ENCODE measurements around the gene ACOT8.
"Not testable (repeated sequence)": the region's sequence is repeated elsewhere in the genome, so short reads cannot be mapped to it uniquely, and the experiment has no call there.

Gene ACOT8

DNA sequence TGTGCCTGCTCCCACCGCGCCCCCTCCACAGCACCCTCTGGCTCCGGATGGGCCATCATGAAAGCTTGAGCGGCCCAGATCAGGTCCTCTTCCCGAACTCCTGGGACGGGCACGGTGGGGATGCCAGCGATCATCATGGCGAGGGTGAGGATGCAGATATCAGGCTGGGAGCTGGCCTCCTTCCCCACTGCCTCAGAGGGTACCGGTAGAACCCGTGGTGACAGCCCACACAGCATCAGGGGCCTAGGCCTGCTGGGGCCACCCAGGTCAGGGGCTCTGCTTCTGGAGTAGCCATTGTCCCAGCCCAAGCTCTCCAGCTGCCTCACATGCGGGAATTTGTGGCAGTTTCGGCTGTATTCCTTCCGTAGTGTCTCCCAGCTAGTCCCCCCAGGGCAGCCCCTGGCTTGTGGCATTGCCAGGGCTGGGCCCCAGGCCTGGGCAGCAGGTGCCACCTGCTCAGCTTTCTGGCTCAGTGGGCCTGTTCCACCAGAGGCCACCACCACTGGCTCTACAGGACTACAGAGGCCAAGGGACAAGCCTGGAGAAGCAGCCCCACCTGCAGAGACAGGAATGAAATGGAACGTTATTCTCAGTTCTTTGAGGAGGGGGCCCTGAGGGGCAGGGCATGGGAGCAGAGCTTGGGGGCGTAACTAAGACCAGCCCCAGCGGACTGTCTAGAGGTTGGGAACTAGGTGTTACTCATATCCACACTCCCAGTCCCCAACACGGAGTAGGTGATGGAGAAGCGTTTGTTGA lies 29.6 kb upstream of the ACOT8 start:
- no peak for DNase-seq

- DNase-seq, result no peak
These were observed 25.9 kb upstream of the ACOT8 start for GRCh38 chr20:45883100-45883469.

DNA sequence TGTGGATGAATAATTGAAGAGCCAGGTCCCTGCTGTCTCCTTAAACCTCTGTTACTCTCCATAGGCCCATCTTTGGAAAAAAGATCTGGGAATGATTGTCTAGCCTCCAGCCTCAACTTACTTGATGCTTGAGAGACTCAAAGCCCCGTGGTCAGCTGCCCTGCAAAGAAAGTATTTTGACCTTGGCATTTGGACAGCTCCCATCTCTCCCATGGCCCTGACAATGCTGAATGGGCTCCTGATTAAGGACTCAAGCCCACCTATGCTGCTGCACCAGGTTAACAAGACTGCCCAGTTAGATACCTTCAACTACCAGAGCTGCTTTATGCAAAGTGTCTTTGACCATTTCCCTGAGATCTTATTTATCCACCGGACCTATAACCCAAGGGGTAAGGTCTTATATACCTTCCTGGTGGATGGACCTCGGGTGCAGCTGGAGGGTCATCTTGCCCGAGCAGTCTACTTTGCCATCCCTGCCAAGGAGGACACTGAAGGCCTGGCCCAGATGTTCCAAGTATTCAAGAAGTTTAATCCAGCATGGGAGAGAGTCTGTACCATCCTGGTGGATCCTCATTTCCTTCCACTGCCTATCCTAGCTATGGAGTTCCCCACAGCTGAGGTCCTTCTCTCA lies 25.4 kb upstream of the ACOT8 start:
- no peak for DNase-seq

GRCh38 chr20:45880988-45881788 lies 24.0 kb upstream of the ACOT8 start, which contains the start of gene ZSWIM1:
ZSWIM1 (plus strand) TSS chr20:45881227; CDS start chr20:45882593, 1,366 bp downstream.
- DNase-seq, result peak; percentile 99

DNA sequence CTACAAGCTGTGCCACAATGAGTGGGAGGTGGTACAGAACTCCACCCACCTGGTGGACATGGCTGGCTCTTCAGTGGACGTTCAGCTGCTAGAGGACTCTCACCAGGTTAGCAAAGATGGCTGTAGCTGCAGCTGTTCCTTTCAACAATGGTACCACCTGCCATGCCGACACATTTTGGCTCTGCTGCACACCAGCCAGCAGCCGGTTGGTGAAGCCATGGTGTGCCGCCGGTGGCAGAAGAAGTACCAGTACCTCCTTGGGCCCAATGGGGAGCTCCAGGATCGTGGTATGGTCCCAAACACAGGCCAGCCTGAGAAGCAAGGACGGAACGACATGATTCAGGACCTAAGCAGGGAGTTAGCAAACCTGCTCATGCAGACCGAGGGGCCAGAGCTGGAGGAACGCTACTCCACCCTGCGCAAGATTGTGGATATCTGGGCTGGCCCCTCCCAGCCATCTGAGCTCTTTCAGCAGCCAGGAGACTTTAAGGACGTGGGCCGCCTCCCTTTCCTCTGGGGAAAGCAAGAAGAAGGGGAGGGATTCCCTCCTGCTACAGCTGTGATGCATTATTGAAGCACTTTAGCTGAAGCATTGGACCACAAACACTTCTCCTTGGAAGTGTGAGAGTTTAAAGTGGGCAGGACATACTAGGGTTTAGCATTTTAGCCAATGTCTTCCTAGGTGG lies 21.0 kb upstream of the ACOT8 start:
- no peak for DNase-seq

DNA sequence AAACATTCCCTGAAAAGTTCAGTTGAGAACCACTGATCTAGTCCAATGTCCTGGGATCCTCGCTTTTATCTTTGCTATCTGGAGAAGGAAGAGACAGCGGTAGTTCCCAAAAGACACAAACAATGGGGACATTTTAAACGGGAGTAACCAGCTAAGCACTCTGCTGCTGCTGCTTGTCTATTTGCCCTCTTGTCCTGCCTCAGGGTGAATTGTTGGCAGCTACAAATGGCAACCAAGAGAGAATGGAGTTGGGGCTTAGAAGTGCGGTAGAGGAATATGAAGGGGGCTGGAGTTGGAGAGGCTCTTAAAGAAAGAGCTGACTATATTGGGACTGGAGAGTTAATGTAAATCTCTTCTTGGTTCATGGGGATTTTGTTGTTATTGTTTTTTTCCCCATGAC lies 17.4 kb upstream of the ACOT8 start:
- DNase-seq, result no peak

DNA sequence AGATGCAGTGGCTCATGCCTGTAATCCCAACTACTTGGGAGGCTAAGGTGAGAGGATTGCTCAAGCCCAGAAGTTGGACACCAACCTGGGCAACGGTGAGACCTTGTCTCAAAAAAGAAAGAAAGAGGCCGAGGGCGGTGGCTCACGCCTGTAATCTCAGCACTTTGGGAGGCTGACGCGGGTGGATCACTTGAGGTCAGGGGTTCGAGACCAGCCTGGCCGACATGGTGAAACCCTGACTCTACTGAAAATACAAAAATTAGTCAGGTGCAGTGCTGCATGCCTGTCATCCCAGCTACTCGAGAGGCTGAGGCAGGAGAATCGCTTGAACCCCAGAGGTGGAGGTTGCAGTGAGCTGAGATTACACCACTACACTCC lies 16.9 kb upstream of the ACOT8 start:
- not testable (repeated sequence) for DNase-seq

DNA sequence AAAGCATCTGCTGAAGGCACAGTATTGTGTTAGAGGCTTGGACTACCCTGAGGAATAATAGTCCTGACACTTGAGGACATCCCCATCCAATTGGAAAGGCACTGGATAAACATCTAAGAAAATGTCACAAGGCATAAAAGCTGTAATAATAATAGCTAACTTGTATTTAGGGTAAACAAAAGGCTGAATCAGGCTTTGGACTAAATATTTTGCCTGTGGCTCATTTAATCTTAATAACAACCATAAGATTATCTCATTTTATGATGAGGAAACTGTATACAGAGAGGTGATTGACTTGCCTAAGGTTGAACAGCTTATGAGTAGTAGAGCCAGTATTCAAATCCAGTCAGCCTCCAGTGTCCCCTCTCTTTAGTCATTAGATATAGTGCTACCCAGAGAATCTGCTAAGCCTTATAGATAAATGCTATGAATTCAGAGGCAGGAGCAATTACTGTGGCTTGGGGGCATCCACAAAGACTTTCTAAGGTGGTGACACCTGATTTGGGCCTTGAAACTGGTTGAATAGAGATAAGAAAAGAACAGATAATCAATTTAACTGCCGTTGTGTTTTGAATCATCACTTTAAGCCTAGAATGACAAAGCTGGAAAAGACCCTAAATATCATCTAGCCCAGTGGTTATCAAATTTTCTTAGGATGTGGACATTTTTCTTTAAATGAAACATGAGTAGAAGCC lies 16.4 kb upstream of the ACOT8 start:
- DNase-seq, result no peak

- DNase-seq, result no peak
These were observed 15.4 kb upstream of the ACOT8 start for GRCh38 chr20:45872626-45873025.

GRCh38 chr20:45867819-45868176 lies 10.6 kb upstream of the ACOT8 start:
- no peak for DNase-seq

DNA sequence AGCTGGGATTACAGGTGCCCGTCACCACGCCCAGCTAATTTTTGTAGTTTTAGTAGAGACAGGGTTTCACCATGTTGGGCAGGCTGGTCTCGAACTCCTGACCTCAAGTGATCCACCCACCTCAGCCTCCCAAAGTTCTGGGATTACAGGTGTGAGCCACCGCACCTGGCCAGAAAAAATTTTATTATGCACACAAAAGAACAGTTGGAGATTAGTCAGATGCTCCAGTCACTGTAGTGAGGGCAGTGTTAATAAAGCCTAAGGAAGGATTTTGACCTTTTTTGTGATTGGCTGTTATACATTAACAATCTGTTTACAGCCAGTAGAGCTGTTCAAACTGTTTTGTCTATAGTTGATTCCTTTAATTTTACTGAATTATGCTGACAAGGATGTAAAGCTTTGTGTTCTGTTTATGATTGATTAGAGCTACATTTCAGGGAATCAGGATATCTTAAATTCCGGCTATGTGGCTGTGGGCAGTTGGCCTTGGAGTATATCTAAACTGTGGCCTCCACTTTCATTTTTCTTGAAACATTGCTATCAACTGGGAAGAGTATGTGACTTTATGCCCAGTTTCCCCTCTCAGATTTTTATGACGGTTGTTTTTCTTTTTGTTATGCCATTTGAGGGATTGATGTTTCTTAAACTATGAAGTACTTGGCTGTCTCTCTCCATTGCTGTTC lies 10.1 kb upstream of the ACOT8 start:
- no peak for DNase-seq

DNA sequence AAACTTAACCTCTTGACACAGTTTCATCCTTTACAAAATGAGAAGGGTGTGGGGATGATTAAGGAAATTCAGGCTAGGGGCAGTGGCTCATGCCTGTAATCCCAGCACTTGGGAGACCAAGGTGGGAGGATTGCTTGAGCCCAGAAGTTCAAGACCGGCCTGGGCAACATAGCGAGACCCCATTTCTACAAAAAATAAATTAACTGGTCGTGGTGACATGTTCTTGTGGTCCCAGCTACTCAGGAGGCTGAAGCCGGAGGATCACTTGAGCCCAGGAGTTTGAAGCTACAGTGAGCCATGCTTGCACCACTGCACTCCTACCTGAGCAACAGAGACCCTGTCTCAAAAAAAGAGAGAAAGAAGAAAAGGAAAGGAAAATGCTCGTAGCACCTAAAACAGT lies 9.3 kb upstream of the ACOT8 start:
- no peak for DNase-seq

- DNase-seq, result no peak
These were observed 6.6 kb upstream of the ACOT8 start for GRCh38 chr20:45863543-45864470.

GRCh38 chr20:45861221-45862075 lies 4.3 kb upstream of the ACOT8 start:
- DNase-seq, result no peak

DNA sequence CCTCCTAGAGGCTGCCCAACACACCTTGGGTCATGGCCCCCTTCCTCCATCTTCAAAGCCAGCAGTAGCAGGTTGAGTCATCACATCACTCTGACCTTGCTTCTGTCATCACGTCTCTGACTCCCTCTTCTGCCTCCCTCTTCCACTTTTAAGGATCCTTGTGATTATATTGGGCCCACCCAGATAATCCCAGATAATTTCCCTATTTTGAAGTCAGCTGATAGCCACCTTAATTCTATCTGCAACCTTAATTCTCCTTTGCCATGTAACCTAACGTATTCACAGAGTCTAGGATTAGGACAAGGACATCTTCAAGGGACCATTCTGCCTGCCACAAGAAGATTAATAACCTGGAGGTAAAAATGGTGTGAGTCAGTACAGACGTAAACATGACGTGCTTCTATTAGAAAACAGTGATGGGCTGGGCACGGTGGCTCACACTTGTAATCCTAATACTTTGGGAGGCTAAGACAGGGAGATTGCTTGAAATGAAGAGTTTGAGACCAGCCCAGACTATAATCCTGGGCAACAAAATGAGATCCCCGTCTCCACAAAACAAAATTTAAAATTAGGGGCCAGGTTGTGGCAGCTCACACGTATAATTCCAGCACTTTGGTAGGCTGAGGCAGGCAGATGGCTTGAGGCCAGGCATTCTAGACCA lies 3.5 kb upstream of the ACOT8 start:
- no peak for DNase-seq

DNA sequence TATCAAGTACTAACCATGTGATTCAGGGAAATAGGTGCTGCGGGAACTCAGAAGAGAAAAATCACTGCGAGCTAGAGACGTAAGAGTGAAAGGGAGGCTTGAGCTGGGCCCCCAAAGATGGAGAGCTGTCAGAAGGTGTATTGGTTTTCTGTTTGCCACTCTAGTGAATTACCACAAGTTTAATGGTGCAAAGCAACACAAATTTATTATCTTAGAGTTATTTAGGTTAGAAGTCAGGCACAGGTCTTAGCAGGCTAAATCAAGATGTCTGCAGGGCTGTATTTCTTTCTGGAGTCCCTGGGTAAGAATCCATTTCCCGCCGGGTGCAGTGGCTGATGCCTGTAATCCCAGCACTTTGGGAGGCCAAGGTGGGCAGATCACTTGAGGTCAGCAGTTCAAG lies 2.7 kb upstream of the ACOT8 start:
- DNase-seq, result no peak

- no peak for DNase-seq
These were observed 657 bp upstream of the ACOT8 start for GRCh38 chr20:45857882-45858216.

GRCh38 chr20:45853484-45853883 lies 3.7 kb downstream of the ACOT8 start:
- DNase-seq, result no peak

DNA sequence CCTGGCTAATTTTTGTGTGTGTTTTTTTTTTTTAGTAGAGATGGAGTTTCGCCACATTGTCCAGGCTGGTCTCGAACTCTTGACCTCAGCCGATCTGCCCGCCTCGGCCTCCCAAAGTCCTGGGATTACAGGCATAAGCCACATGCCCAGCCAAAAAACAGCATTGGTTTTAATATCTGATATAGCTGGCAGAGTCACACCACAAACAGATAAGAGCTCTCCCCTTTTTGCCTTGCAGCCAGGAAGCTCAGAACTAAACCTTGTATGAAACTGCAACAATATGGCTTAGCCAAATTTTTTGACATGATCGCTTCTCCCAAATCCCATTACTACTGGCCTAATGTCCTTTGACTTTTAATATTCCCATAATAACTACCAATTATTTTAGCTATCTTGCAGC lies 4.9 kb downstream of the ACOT8 start:
- DNase-seq, result no peak

DNA sequence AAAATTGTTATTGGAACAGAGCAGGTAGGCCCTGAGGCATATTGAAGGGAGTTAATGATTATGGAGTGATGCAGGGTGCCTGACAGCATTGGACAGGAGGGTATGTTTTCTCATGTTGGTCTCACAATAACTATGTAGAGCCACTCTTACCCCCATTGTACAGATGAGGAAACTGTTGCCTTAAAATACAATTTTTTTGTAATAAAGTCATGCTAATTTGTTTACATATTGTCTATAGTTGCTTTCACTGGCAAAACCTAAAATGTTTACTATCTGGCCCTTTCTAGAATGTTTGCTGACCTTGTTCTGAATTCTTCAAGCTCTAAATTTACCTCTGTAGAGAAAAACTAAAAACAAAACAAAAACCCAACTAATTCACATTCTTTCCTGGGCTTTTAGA lies 5.7 kb downstream of the ACOT8 start:
- no peak for DNase-seq
